ENCODE data around the gene COQ9. TPM values are rescaled to one million over a fixed set of nuclear protein-coding genes. Genes with fewer than 3 reads are reported as not detected.

Gene COQ9
- total RNA-seq, 1 experiment from 2014 or later, result 69.7 TPM

GRCh38 chr16:57501492-57501891 lies 54.2 kb downstream of the COQ9 start:
- H3K4me1 ChIP-seq (ENCODE audit: insufficient read depth, low read length, poor library complexity, severe bottlenecking), result no peaks in the 10 kb centered on the region
- no peaks in the 10 kb centered on the region for H3K9me3 ChIP-seq (ENCODE audit: low read depth, low read length, poor library complexity, severe bottlenecking)
- BruUV-seq (replicated peaks), result no TSS peak
- ChIA-PET CTCF (no interaction called here), POLR2A (ENCODE audit: low non-redundant PET) (no interaction called here)
- DNase-seq (ENCODE audit: low spot score), result no peak
- no peak overlapping the region for H3K27ac ChIP-seq (ENCODE audit: low read depth, low read length, poor library complexity, severe bottlenecking)
- intact Hi-C loops (cut with micrococcal nuclease; ENCODE audit: unreplicated experiment), result no loop called here
- no peak for TF ChIP-seq CTCF (conservative IDR thresholded peaks at IDR 0.05; ENCODE audit: low read depth, low read length)
- no peak for TF ChIP-seq EZH2 (IDR thresholded peaks at IDR 0.05; ENCODE audit: borderline replicate concordance, low read depth, low read length, poor library complexity, severe bottlenecking)
- H3K27me3 ChIP-seq (replicated peaks; ENCODE audit: insufficient read depth, low read depth, low read length, poor library complexity), result no peaks in the 10 kb centered on the region
- H3K36me3 ChIP-seq (ENCODE audit: insufficient read depth, low read length, poor library complexity, severe bottlenecking), result no peaks in the 10 kb centered on the region
- no peak overlapping the region for H3K4me3 ChIP-seq (ENCODE audit: low read depth, low read length, poor library complexity, severe bottlenecking)

- no peaks in the 10 kb centered on the region for H3K4me1 ChIP-seq (ENCODE audit: insufficient read depth, low read length, poor library complexity, severe bottlenecking)
- DNase-seq (ENCODE audit: low spot score), result no peak
- H3K27ac ChIP-seq (ENCODE audit: low read depth, low read length, poor library complexity, severe bottlenecking), result no peak overlapping the region
- intact Hi-C loops (cut with micrococcal nuclease; ENCODE audit: unreplicated experiment), result no loop called here
- POLR2A ChIA-PET (ENCODE audit: low non-redundant PET), result no interaction called here
- no peak overlapping the region for H3K4me3 ChIP-seq (ENCODE audit: low read depth, low read length, poor library complexity, severe bottlenecking)
- H3K9me3 ChIP-seq (ENCODE audit: low read depth, low read length, poor library complexity, severe bottlenecking), result no peaks in the 10 kb centered on the region
- CTCF ChIA-PET, result no interaction called here
- no peaks in the 10 kb centered on the region for H3K36me3 ChIP-seq (ENCODE audit: insufficient read depth, low read length, poor library complexity, severe bottlenecking)
- TF ChIP-seq EZH2 (IDR thresholded peaks at IDR 0.05; ENCODE audit: borderline replicate concordance, low read depth, low read length, poor library complexity, severe bottlenecking) (no peak), CTCF (conservative IDR thresholded peaks at IDR 0.05; ENCODE audit: low read depth, low read length) (no peak)
- BruUV-seq (replicated peaks), result no TSS peak
- H3K27me3 ChIP-seq (replicated peaks; ENCODE audit: insufficient read depth, low read depth, low read length, poor library complexity), result no peaks in the 10 kb centered on the region
Observed at GRCh38 chr16:57502048-57502775, 54.9 kb downstream of the COQ9 start.

- no peak for DNase-seq (ENCODE audit: low spot score)
- BruUV-seq (replicated peaks), result no TSS peak
- no peaks in the 10 kb centered on the region for H3K27me3 ChIP-seq (replicated peaks; ENCODE audit: insufficient read depth, low read depth, low read length, poor library complexity)
- no peak overlapping the region for H3K4me3 ChIP-seq (ENCODE audit: low read depth, low read length, poor library complexity, severe bottlenecking)
- no peaks in the 10 kb centered on the region for H3K36me3 ChIP-seq (ENCODE audit: insufficient read depth, low read length, poor library complexity, severe bottlenecking)
- H3K27ac ChIP-seq (ENCODE audit: low read depth, low read length, poor library complexity, severe bottlenecking), result no peak overlapping the region
- intact Hi-C loops (cut with micrococcal nuclease; ENCODE audit: unreplicated experiment), result no loop called here
- H3K9me3 ChIP-seq (ENCODE audit: low read depth, low read length, poor library complexity, severe bottlenecking), result no peaks in the 10 kb centered on the region
- POLR2A ChIA-PET (ENCODE audit: low non-redundant PET), result no interaction called here
- H3K4me1 ChIP-seq (ENCODE audit: insufficient read depth, low read length, poor library complexity, severe bottlenecking), result no peaks in the 10 kb centered on the region
- no peak for TF ChIP-seq CTCF (conservative IDR thresholded peaks at IDR 0.05; ENCODE audit: low read depth, low read length)
- TF ChIP-seq EZH2 (IDR thresholded peaks at IDR 0.05; ENCODE audit: borderline replicate concordance, low read depth, low read length, poor library complexity, severe bottlenecking), result no peak
- CTCF ChIA-PET, result no interaction called here
Observed at GRCh38 chr16:57503366-57503765, 56.1 kb downstream of the COQ9 start.

Data from A673 (cell line).